Measurements from ENCODE around the gene MAP10. TPM values are rescaled to one million over a fixed set of nuclear protein-coding genes. Genes with fewer than 3 reads are reported as not detected.

MAP10 gene
- total RNA-seq, 2 donors from 2014 or later, result 1.5 to 2.4 TPM

- no peaks in the 10 kb centered on the region for H3K36me3 ChIP-seq
Measured at GRCh38 chr1:232788235-232788872, 16.9 kb upstream of the MAP10 start.

GRCh38 chr1:232789651-232790050, 15.6 kb upstream of the MAP10 start:
- Histone ChIP-seq H3K4me1 (ENCODE audit: control insufficient read depth in 1 of 2, low read depth in 2 of 2) (no peaks in the 10 kb centered on the region), H3K36me3 (no peaks in the 10 kb centered on the region), H3K27ac (no peak overlapping the region), H3K9me3 (no peaks in the 10 kb centered on the region), H3K4me3 (no peak overlapping the region), H3K27me3 (replicated peaks; ENCODE audit: insufficient read depth) (no peaks in the 10 kb centered on the region)
- DNase-seq (ENCODE audit: low spot score), result no peak
- TF ChIP-seq, protein P1, sequence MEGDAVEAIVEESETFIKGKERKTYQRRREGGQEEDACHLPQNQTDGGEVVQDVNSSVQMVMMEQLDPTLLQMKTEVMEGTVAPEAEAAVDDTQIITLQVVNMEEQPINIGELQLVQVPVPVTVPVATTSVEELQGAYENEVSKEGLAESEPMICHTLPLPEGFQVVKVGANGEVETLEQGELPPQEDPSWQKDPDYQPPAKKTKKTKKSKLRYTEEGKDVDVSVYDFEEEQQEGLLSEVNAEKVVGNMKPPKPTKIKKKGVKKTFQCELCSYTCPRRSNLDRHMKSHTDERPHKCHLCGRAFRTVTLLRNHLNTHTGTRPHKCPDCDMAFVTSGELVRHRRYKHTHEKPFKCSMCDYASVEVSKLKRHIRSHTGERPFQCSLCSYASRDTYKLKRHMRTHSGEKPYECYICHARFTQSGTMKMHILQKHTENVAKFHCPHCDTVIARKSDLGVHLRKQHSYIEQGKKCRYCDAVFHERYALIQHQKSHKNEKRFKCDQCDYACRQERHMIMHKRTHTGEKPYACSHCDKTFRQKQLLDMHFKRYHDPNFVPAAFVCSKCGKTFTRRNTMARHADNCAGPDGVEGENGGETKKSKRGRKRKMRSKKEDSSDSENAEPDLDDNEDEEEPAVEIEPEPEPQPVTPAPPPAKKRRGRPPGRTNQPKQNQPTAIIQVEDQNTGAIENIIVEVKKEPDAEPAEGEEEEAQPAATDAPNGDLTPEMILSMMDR (IDR thresholded peaks at IDR 0.05), result no peak
- ATAC-seq (ENCODE audit: insufficient number of reproducible peaks, low FRiP score, low read depth), result no peak

More at GRCh38 chr1:232788235-232788872, 16.9 kb upstream of the MAP10 start:
- DNase-seq (ENCODE audit: low spot score) (no peak), ATAC-seq (ENCODE audit: insufficient number of reproducible peaks, low FRiP score, low read depth) (no peak)
- Histone ChIP-seq H3K9me3 (no peaks in the 10 kb centered on the region), H3K4me3 (no peak overlapping the region), H3K27me3 (replicated peaks; ENCODE audit: insufficient read depth) (no peaks in the 10 kb centered on the region), H3K4me1 (ENCODE audit: control insufficient read depth in 1 of 2, low read depth in 2 of 2) (no peaks in the 10 kb centered on the region), H3K27ac (no peak overlapping the region)
- TF ChIP-seq, protein P1 (IDR thresholded peaks at IDR 0.05), result no peak

GRCh38 chr1:232792949-232793348, 12.3 kb upstream of the MAP10 start:
- Histone ChIP-seq H3K9me3 (no peaks in the 10 kb centered on the region), H3K4me3 (no peak overlapping the region), H3K27ac (no peak overlapping the region), H3K36me3 (no peaks in the 10 kb centered on the region), H3K27me3 (replicated peaks; ENCODE audit: insufficient read depth) (no peaks in the 10 kb centered on the region), H3K4me1 (ENCODE audit: control insufficient read depth in 1 of 2, low read depth in 2 of 2) (no peaks in the 10 kb centered on the region)
- DNase-seq (ENCODE audit: low spot score) (no peak), ATAC-seq (ENCODE audit: insufficient number of reproducible peaks, low FRiP score, low read depth) (no peak)
- TF ChIP-seq, protein P1 (IDR thresholded peaks at IDR 0.05), result no peak

GRCh38 chr1:232793944-232794343, 11.3 kb upstream of the MAP10 start:
- H3K4me3 ChIP-seq, result no peak overlapping the region
- no peak for DNase-seq (ENCODE audit: low spot score)
- H3K4me1 ChIP-seq (ENCODE audit: control insufficient read depth in 1 of 2, low read depth in 2 of 2), result no peaks in the 10 kb centered on the region
- ATAC-seq (ENCODE audit: insufficient number of reproducible peaks, low FRiP score, low read depth), result no peak
- H3K9me3 ChIP-seq, result no peaks in the 10 kb centered on the region
- H3K36me3 ChIP-seq, result no peaks in the 10 kb centered on the region
- TF ChIP-seq, protein P1 (IDR thresholded peaks at IDR 0.05), result no peak
- no peaks in the 10 kb centered on the region for H3K27me3 ChIP-seq (replicated peaks; ENCODE audit: insufficient read depth)
- no peak overlapping the region for H3K27ac ChIP-seq

GRCh38 chr1:232795497-232796053, 9.6 kb upstream of the MAP10 start:
- no peaks in the 10 kb centered on the region for H3K4me1 ChIP-seq (ENCODE audit: control insufficient read depth in 1 of 2, low read depth in 2 of 2)
- no peak overlapping the region for H3K4me3 ChIP-seq
- DNase-seq (ENCODE audit: low spot score), result no peak
- no peaks in the 10 kb centered on the region for H3K9me3 ChIP-seq
- no peak for ATAC-seq (ENCODE audit: insufficient number of reproducible peaks, low FRiP score, low read depth)
- TF ChIP-seq, protein P1 (IDR thresholded peaks at IDR 0.05), result no peak
- H3K36me3 ChIP-seq, result no peaks in the 10 kb centered on the region
- H3K27me3 ChIP-seq (replicated peaks; ENCODE audit: insufficient read depth), result no peaks in the 10 kb centered on the region
- no peak overlapping the region for H3K27ac ChIP-seq

All from thoracic aorta (tissue), 2 donors.